ENCODE measurements around the gene WDR44.
A peak's percentile ranks its signal among the peaks of the same experiment; 100 is the strongest.
"Not testable (repeated sequence)": the region's sequence is repeated elsewhere in the genome, so short reads cannot be mapped to it uniquely, and the experiment has no call there.

Gene WDR44

GRCh38 chrX:118345464-118346257, at the start of gene WDR44:
WDR44 (plus strand) TSS chrX:118346106; CDS start chrX:118346504, 398 bp downstream.
- peak; percentile 7 to 93 (median 84) for DNase-seq

GRCh38 chrX:118305827-118306226, 40.1 kb upstream of the WDR44 start:
- DNase-seq, result not testable (repeated sequence)

GRCh38 chrX:118315529-118315928, 30.4 kb upstream of the WDR44 start:
- DNase-seq, result no peak

- DNase-seq, result no peak
These were observed 21.3 kb upstream of the WDR44 start for GRCh38 chrX:118324588-118324987.

GRCh38 chrX:118325453-118325852, 20.5 kb upstream of the WDR44 start:
- no peak for DNase-seq

GRCh38 chrX:118329175-118329574, 16.7 kb upstream of the WDR44 start:
- no peak for DNase-seq

- DNase-seq, result no peak
These were observed 8.2 kb upstream of the WDR44 start for GRCh38 chrX:118337687-118338086.

- no peak for DNase-seq
These were observed 7.0 kb upstream of the WDR44 start for GRCh38 chrX:118338930-118339329.

- DNase-seq, result no peak
These were observed 852 bp upstream of the WDR44 start for GRCh38 chrX:118345045-118345463.

GRCh38 chrX:118346258-118347094, 570 bp downstream of the WDR44 start:
- peak in 37 of 56 donors; percentile 0 to 66 (median 34) for DNase-seq

GRCh38 chrX:118347131-118347530, 1.2 kb downstream of the WDR44 start:
- no peak for DNase-seq

- DNase-seq, result no peak
These were observed 1.8 kb downstream of the WDR44 start for GRCh38 chrX:118347736-118348135.

GRCh38 chrX:118348186-118348810, 2.4 kb downstream of the WDR44 start:
- no peak for DNase-seq

- DNase-seq, result no peak
These were observed 3.3 kb downstream of the WDR44 start for GRCh38 chrX:118349188-118349587.

GRCh38 chrX:118350221-118350620, 4.3 kb downstream of the WDR44 start:
- no peak for DNase-seq

- DNase-seq, result no peak
These were observed 4.8 kb downstream of the WDR44 start for GRCh38 chrX:118350706-118351105.

- DNase-seq, result no peak
These were observed 6.7 kb downstream of the WDR44 start for GRCh38 chrX:118352566-118352965.

- DNase-seq, result no peak
These were observed 7.4 kb downstream of the WDR44 start for GRCh38 chrX:118353081-118353850.

GRCh38 chrX:118355225-118355920, 9.5 kb downstream of the WDR44 start:
- no peak for DNase-seq

- no peak for DNase-seq
These were observed 10.3 kb downstream of the WDR44 start for GRCh38 chrX:118356154-118356701.
